Stimulated activated CD4-positive, alpha-beta T cell treated with anti-CD3 and anti-CD28 coated beads, Interleukin-1b, Interleukin-23, amount 100 ng/mL, for 48 hours (primary cell): ENCODE measurements around the gene DNAJC1.
"Not testable (repeated sequence)": the region's sequence is repeated elsewhere in the genome, so short reads cannot be mapped to it uniquely, and the experiment has no call there.

ENCODE experiments used
- DNase-seq: peaks from one replicate; pipeline ENCODE4 v3.0.0-alpha.2; 2020

DNAJC1 gene

GRCh38 chr10:21823617-21824016, 179.9 kb downstream of the DNAJC1 start:
- DNase-seq, result no peak

DNA sequence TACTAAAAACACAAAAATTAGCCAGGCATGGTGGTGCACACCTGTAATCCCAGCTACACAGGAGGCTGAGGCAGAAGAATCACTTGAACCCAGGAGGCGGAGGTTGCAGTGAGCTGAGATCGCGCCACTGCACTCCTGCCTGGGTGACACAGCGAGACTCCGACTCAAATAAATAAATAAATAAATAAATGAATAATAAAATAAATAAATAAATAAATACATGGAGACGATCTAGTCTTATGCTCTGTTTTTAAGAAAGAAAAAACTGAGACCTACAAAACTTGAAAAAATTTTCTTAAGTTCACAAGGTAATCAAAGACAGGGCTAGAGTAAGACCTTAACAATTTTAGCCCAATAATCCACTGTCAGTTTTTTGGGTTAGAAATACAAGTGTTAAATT, 181.3 kb downstream of the DNAJC1 start:
- DNase-seq, result not testable (repeated sequence)

DNA sequence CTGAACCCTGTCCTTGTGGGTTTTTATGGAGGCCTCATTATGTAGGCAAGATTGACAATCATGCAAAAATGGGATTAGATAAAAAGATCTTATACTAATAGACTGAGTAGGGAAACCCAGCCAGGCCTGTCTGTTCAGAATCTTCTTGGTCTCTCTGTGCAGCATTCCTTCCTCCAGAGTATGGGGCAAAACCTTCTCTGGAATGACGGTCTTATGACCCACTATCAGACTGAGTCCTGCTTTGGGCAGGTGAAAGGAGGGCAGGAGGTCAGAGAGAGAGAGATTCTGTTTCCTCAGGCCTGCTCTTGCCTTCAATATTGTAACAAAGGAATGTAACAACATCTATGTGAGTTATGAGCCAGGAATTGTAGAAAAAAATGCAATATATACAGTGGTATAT, 182.6 kb downstream of the DNAJC1 start:
- DNase-seq, result no peak

- not testable (repeated sequence) for DNase-seq
These were observed 185.1 kb downstream of the DNAJC1 start for GRCh38 chr10:21818416-21818815.

- no peak for DNase-seq
These were observed 188.7 kb downstream of the DNAJC1 start for GRCh38 chr10:21814866-21815265.

- DNase-seq, result no peak
These were observed 189.6 kb downstream of the DNAJC1 start for GRCh38 chr10:21813946-21814345.

GRCh38 chr10:21811245-21811585, 192.3 kb downstream of the DNAJC1 start:
- no peak for DNase-seq

DNA sequence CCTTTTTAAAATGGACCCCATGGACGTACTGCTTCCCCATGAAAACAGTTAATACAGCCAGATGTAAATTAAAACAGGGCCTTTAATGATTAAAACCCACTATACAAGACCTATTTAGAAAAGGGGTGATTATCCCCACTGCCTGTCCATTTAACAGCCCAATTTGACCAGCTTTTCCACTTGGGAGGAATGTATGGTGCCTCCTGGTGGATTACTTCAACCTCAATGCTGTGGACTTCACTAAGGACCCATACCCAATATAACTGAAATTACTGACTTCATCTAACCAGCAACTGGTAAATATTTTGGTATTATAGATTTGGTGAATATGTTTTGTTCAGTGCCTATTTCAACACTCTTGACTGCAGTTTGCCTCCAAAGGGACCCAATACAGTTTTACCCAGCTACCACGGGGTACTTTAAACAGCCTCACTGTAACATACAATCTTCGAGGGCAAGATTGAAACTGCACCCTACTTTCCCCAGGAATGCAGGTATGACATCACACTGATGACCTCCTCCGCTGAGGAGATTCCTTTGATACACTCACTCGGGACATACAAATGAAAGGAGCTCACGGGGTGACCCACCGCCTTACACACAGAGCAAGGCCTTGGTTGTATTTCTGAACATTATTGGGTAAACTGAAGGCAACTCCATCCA, 192.8 kb downstream of the DNAJC1 start:
- DNase-seq, result no peak

DNA sequence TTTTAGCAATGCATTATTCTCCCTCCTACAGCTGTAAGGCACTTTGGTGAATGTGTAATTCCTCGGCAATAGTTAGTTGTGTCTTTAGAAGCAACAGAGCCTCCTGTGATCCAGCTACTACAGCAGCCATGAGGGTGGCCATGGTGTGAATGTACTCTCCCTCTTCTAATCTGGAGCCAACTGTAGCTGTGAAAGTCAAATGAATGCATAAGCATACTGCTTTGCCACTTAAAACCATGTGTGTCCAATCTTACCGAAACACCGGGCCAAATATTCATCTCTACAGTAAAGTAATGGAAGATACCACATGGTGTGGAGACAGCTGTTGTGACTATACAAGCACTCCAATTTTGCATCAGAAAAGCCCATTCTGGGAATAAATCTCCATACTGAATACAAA, 195.0 kb downstream of the DNAJC1 start:
- no peak for DNase-seq

DNA sequence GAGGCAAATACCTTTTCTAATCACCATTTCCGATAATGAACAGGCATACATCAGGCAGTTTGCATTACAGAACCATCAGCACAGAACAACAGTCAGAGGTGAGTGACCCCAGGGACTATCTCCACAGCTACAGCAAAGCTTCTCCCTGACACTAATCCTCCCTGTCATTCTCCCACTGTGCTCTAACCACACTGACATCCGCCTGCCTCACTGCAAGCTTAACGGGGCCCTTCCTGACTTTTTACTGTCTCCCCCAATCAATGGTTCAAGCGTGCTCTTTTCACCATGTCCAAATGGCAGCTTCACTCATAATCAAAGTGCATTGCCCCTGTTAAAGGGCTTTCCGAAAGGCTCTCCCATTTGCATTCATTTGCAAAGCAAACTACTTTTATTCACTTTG, 196.3 kb downstream of the DNAJC1 start:
- DNase-seq, result no peak

GRCh38 chr10:21803374-21803773, 200.2 kb downstream of the DNAJC1 start:
- DNase-seq, result no peak

GRCh38 chr10:21801609-21802008, 201.9 kb downstream of the DNAJC1 start:
- DNase-seq, result no peak

GRCh38 chr10:21797984-21798765, 205.4 kb downstream of the DNAJC1 start:
- DNase-seq, result no peak

DNA sequence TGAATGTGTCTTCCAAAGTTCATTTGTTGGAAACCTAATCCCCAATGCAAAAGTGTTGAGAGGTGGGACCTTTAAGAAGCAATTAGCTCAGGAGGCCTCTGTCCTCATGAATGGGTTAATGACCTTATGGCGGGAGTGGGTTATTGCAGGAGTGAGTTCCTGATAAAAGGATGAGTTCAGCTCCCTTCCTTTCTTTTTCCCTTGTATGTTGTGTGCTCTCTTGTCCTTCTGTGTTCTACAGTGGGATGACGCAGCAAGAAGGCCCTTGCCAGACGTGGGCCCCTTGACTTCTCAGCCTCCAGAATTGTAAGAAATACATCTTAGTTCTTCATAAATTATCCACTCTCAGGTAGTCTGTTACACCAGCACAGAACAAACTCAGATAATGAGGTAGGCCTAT, 206.0 kb downstream of the DNAJC1 start:
- no peak for DNase-seq

DNA sequence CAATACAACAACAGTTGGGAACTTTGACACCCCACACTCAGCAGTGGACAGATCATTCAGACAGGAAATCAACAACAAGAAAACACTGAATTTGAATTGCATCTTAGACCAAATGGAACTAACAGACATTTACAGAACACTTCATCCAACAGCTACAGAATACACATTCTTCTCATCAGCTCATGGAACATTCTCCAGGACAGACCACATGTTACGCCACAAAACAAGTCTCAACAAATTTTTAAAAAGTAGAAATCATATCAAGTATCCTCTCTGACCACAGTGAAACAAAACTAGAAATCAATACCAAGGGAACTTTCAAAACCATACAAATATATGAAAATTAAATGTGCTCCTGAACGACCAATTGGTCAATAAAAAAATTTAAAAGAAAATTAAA, 212.3 kb downstream of the DNAJC1 start:
- DNase-seq, result no peak

- DNase-seq, result no peak
These were observed 226.6 kb downstream of the DNAJC1 start for GRCh38 chr10:21776883-21777282.

DNA sequence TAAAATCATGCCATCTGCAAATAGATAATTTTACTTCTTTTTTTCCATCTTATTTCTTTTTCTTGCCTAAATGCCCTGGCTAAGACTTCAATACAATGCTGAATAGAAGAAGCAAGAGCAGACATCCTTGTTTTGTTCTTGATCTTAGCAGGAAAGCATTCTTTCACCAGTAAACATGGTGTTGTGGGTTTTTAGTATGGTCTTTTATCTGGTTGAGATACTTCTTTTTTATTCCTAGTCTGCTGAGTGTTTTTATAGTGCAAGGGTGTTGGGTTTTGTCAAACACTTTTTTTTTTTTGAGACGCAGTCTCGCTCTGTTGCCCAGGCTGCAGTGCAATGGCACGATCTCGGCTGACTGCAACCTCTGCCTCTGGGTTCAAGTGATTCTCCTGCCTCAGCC, 232.3 kb downstream of the DNAJC1 start:
- no peak for DNase-seq

- DNase-seq, result no peak
These were observed 234.5 kb downstream of the DNAJC1 start for GRCh38 chr10:21769041-21769440.

- no peak for DNase-seq
These were observed 238.9 kb downstream of the DNAJC1 start for GRCh38 chr10:21764466-21765189.

DNA sequence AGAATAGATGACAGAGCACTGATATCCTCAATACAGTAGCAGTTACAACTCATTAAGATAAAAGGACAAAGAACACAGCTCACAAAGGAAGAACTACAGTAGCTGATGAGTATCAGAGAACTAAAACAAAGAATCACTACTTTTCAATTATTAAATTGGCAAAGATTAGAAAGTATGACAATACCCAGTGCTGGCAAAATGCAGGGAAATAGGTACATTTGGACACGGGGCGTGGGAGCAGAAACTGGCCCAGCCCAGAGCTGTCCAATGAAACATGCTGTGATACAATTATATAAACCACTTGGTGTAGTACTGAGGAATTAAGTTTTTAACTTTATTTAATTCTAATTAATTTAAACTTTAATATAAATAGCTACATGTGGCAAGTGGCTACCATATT, 243.2 kb downstream of the DNAJC1 start:
- DNase-seq, result no peak

DNA sequence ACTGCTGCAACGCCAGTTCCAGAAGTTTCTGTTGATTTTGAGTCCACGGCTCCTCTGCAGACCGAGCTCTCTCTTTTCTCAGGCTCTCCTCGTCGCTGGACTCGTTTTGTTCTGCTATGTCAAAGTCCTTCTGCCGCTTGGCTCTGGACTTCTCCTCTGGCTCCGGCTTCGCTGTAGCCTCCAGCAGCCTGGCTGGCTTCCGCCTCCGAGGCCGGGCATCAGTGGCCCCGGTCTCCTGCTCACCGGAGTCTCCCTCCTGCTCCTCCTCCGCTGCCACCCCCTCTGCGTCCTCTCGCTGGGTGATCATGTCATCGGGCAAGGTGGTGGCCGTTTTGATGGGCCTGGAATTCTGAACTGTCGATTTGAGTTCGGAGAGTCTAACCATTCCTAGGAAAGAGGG, 244.3 kb downstream of the DNAJC1 start:
- no peak for DNase-seq

DNA sequence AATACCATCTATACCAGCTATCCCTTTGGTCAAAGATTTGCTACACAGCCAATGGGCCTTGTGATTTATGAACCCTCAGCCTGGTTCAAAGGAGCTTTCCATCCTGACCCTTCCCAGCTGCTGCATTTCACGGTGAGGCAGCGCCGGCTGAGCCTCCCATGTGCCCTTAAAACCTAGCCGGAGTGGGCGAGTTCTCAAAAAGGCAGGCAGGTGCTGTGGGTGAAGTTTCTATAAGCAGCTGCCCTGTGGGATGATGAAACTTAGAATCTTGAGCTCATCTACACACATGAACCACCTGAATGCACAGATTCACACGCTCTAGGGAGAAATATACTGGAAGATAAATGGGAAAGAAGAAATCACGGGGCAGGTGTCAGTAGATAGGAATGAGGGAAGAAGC, 244.8 kb downstream of the DNAJC1 start:
- no peak for DNase-seq

DNA sequence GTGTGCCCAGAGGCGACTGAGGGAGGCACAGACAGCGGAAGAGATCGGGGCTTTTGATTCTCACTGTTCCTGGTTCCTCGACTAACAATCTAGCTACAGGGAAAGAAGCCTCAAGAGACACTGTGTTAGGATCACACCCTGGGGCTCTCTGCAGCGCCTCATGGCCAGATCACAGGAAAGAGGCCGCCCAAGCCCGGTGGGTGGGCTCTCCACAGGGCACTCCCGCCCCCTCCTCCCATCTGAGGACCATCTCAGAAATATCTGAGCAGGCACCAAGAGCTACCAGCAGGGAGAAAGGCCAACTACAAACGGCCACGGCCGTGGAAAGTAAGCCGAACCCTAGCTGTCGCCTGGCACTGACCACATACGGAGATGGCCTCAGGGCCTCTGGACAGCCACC, 245.3 kb downstream of the DNAJC1 start:
- DNase-seq, result no peak
